ENCODE results near the gene PRSS53. TPM values are rescaled to one million over a fixed set of nuclear protein-coding genes. Genes with fewer than 3 reads are reported as not detected.

PRSS53 gene
- polyA plus RNA-seq, 1 of the 3 experiments (the other 2 are of a cell fraction): 3.1 TPM

DNA sequence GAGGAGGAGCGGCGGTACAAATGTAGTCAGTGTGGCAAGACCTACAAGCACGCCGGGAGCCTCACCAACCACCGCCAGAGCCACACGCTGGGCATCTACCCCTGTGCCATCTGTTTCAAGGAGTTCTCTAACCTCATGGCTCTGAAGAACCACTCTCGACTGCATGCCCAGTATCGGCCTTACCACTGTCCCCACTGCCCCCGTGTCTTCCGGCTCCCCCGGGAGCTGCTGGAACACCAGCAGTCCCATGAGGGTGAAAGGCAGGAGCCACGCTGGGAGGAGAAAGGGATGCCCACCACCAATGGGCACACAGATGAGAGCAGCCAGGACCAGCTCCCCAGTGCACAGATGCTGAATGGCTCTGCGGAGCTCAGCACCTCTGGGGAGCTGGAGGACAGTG lies 11.7 kb downstream of the PRSS53 start:
- TF ChIP-seq GATA2 (CRISPR knock-in tag; IDR thresholded peaks at IDR 0.05): no peak
- no peak for TF ChIP-seq FOXM1 (IDR thresholded peaks at IDR 0.05; ENCODE audit: low read depth)
- no peak for TF ChIP-seq TEAD4 (IDR thresholded peaks at IDR 0.05; ENCODE audit: borderline replicate concordance, insufficient read depth)
- TF ChIP-seq POLR2AphosphoS5 (IDR thresholded peaks at IDR 0.05; ENCODE audit: low read depth, low read length): no peak
- no peak for TF ChIP-seq CHD2 (IDR thresholded peaks at IDR 0.05; ENCODE audit: low read length, partially characterized antibody)
- no peak for TF ChIP-seq EP300 (IDR thresholded peaks at IDR 0.05; ENCODE audit: borderline replicate concordance in 1 of 2, low read depth in 1 of 2, low read length in 1 of 2)
- TF ChIP-seq RCOR1 (IDR thresholded peaks at IDR 0.05; ENCODE audit: low read length): no peak
- no peak for TF ChIP-seq FOSL2 (IDR thresholded peaks at IDR 0.05; ENCODE audit: borderline replicate concordance, low read depth)
- TF ChIP-seq, protein P1, sequence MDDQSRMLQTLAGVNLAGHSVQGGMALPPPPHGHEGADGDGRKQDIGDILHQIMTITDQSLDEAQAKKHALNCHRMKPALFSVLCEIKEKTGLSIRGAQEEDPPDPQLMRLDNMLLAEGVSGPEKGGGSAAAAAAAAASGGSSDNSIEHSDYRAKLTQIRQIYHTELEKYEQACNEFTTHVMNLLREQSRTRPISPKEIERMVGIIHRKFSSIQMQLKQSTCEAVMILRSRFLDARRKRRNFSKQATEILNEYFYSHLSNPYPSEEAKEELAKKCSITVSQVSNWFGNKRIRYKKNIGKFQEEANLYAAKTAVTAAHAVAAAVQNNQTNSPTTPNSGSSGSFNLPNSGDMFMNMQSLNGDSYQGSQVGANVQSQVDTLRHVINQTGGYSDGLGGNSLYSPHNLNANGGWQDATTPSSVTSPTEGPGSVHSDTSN (IDR thresholded peaks at IDR 0.05): no peak
- no peak for TF ChIP-seq SMC3 (IDR thresholded peaks at IDR 0.05; ENCODE audit: low read depth, low read length)
- no peak for TF ChIP-seq RAD21 (IDR thresholded peaks at IDR 0.05; ENCODE audit: low read length)
- no peak for TF ChIP-seq NFIC (IDR thresholded peaks at IDR 0.05; ENCODE audit: borderline replicate concordance)
- TF ChIP-seq MXI1 (IDR thresholded peaks at IDR 0.05; ENCODE audit: low read depth, low read length): no peak
- TF ChIP-seq MAX (IDR thresholded peaks at IDR 0.05; ENCODE audit: low read depth): no peak
- TF ChIP-seq NRF1 (IDR thresholded peaks at IDR 0.05; ENCODE audit: low read depth, low read length): no peak
- TF ChIP-seq, protein P2, sequence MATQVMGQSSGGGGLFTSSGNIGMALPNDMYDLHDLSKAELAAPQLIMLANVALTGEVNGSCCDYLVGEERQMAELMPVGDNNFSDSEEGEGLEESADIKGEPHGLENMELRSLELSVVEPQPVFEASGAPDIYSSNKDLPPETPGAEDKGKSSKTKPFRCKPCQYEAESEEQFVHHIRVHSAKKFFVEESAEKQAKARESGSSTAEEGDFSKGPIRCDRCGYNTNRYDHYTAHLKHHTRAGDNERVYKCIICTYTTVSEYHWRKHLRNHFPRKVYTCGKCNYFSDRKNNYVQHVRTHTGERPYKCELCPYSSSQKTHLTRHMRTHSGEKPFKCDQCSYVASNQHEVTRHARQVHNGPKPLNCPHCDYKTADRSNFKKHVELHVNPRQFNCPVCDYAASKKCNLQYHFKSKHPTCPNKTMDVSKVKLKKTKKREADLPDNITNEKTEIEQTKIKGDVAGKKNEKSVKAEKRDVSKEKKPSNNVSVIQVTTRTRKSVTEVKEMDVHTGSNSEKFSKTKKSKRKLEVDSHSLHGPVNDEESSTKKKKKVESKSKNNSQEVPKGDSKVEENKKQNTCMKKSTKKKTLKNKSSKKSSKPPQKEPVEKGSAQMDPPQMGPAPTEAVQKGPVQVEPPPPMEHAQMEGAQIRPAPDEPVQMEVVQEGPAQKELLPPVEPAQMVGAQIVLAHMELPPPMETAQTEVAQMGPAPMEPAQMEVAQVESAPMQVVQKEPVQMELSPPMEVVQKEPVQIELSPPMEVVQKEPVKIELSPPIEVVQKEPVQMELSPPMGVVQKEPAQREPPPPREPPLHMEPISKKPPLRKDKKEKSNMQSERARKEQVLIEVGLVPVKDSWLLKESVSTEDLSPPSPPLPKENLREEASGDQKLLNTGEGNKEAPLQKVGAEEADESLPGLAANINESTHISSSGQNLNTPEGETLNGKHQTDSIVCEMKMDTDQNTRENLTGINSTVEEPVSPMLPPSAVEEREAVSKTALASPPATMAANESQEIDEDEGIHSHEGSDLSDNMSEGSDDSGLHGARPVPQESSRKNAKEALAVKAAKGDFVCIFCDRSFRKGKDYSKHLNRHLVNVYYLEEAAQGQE (IDR thresholded peaks at IDR 0.05; ENCODE audit: low read depth, low read length): no peak
- no peak for TF ChIP-seq RFX5 (IDR thresholded peaks at IDR 0.05; ENCODE audit: low read length)
- TF ChIP-seq MEF2A (IDR thresholded peaks at IDR 0.05; ENCODE audit: borderline replicate concordance, low read depth): no peak
- TF ChIP-seq, protein P3, sequence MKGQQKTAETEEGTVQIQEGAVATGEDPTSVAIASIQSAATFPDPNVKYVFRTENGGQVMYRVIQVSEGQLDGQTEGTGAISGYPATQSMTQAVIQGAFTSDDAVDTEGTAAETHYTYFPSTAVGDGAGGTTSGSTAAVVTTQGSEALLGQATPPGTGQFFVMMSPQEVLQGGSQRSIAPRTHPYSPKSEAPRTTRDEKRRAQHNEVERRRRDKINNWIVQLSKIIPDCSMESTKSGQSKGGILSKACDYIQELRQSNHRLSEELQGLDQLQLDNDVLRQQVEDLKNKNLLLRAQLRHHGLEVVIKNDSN (IDR thresholded peaks at IDR 0.05; ENCODE audit: borderline replicate concordance, low read depth): no peak
- WGBS (ENCODE audit: low lambda C conversion rate): 95% methylated on average over 4 of the region's 13 CpGs
- ChIA-PET CTCF (no interaction called here), POLR2A (no interaction called here)
- Histone ChIP-seq H3K4me2 (no peak overlapping the region), H3K9ac (no peak overlapping the region), H3K27ac (ENCODE audit: low read depth in 2 of 2, low read length in 1 of 2) (no peak overlapping the region), H3K4me1 (ENCODE audit: control insufficient read depth in 1 of 2, insufficient read depth in 2 of 2, low read depth in 1 of 2, low read length in 1 of 2) (peaks cover 2 to 8% of the 10 kb centered on the region in 2 experiments; a peak in 3 of 4 replicates), H3K9me3 (no peaks in the 10 kb centered on the region), H3K79me2 (ENCODE audit: insufficient read depth) (peaks cover 81% of the 10 kb centered on the region), H3K36me3 (replicated peaks in 1 of 2; ENCODE audit: control insufficient read depth in 1 of 2, insufficient read depth in 2 of 2, low read length in 1 of 2) (peaks cover 22 to 59% of the 10 kb centered on the region in 2 experiments), H3K4me3 (ENCODE audit: low read depth in 2 of 2, low read length in 1 of 2) (no peak overlapping the region), H3K27me3 (ENCODE audit: insufficient read depth) (no peaks in the 10 kb centered on the region), H4K20me1 (ENCODE audit: insufficient read depth) (peaks cover 7% of the 10 kb centered on the region; the same call in 1 of the 2 replicates), H3F3A (replicated peaks; ENCODE audit: insufficient read depth) (peaks cover 7% of the 10 kb centered on the region), H2AFZ (ENCODE audit: low read depth) (no peak overlapping the region), H3K9me2 (no peaks in the 10 kb centered on the region)
- DNase-seq: no peak
